Left ventricle myocardium inferior (tissue), 1 donor: ENCODE measurements around the gene TKTL1. TPM values are rescaled to one million over a fixed set of nuclear protein-coding genes. Genes with fewer than 3 reads are reported as not detected.
A peak's percentile ranks its signal among the peaks of the same experiment; 100 is the strongest.

ENCODE experiments used
- DNase-seq: peaks from one replicate; pipeline ENCODE4 v3.0.0-alpha.2; 2020
- H3K27ac ChIP-seq: fragments of 200-600 bp; replicated peaks from 2 replicates; pipeline ENCODE4 v1.8.0; 2021
- H3K27me3 ChIP-seq: fragments of 200-600 bp; 2 replicates; pipeline ENCODE4 v1.8.0; 2021; ENCODE audit warnings: low read depth
- H3K36me3 ChIP-seq: fragments of 200-600 bp; 2 replicates; pipeline ENCODE4 v1.8.0; 2021
- H3K4me1 ChIP-seq: fragments of 200-600 bp; 2 replicates; pipeline ENCODE4 v1.8.0; 2021
- H3K4me3 ChIP-seq: fragments of 200-600 bp; 2 replicates; pipeline ENCODE4 v1.8.0; 2021; ENCODE audit warnings: mild to moderate bottlenecking, moderate library complexity
- H3K9me3 ChIP-seq: fragments of 200-600 bp; replicated peaks from 2 replicates; pipeline ENCODE4 v1.8.0; 2021
- CTCF ChIP-seq: fragments of 200-600 bp; IDR thresholded peaks from 2 replicates; pipeline ENCODE4 v1.8.0; 2021; ENCODE audit warnings: antibody characterized with exemption, mild to moderate bottlenecking, borderline replicate concordance
- intact Hi-C: fragments of 100-400 bp; cut with micrococcal nuclease; formaldehyde crosslinking; loops from one replicate; pipeline ENCODE4 v1.11.0; 2022
- total RNA-seq: library from RNA; stranded (reverse); fragmentation: NEBNext Ultra II Directional; extraction: Animal tissue kit (Norgen Biotek cat#: 25700); gene quantifications from one replicate; pipeline ENCODE4 v1.2.1, GENCODE V29; 2021
- donor health status: DM: no; HTN: yes; CAD: no; lungs with severe emphysema.

Gene TKTL1
- total RNA-seq, 1 donor from 2014 or later: 11.7 TPM

- Histone ChIP-seq H3K27me3 (no peaks in the 10 kb centered on the region), H3K4me3 (no peak overlapping the region), H3K9me3 (no peaks in the 10 kb centered on the region), H3K36me3 (peaks cover 95% of the 10 kb centered on the region), H3K27ac (peak overlapping the region; percentile 46), H3K4me1 (peaks cover 26% of the 10 kb centered on the region)
- intact Hi-C loops: no loop called here
- no peak for DNase-seq
- TF ChIP-seq CTCF: no peak
Observed at GRCh38 chrX:154358829-154359228, 63.2 kb downstream of the TKTL1 start.

- Histone ChIP-seq H3K36me3 (peaks cover 95% of the 10 kb centered on the region), H3K9me3 (no peaks in the 10 kb centered on the region), H3K4me1 (peaks cover 26% of the 10 kb centered on the region), H3K27me3 (no peaks in the 10 kb centered on the region), H3K4me3 (no peak overlapping the region), H3K27ac (peak overlapping the region; percentile 46)
- intact Hi-C loops: no loop called here
- TF ChIP-seq CTCF: no peak
- DNase-seq: no peak
Observed at GRCh38 chrX:154359362-154360154, 64.0 kb downstream of the TKTL1 start.

- H3K4me1 ChIP-seq: peaks cover 29% of the 10 kb centered on the region
- H3K4me3 ChIP-seq: no peak overlapping the region
- no peak for TF ChIP-seq CTCF
- no peaks in the 10 kb centered on the region for H3K9me3 ChIP-seq
- H3K36me3 ChIP-seq: peaks cover 95% of the 10 kb centered on the region
- intact Hi-C loops: no loop called here
- no peak for DNase-seq
- H3K27ac ChIP-seq: peak overlapping the region; percentile 46
- no peaks in the 10 kb centered on the region for H3K27me3 ChIP-seq
Observed at GRCh38 chrX:154360155-154360713, 64.6 kb downstream of the TKTL1 start.

GRCh38 chrX:154362085-154362742 lies 66.6 kb downstream of the TKTL1 start:
- H3K36me3 ChIP-seq: peaks cover 96% of the 10 kb centered on the region
- H3K9me3 ChIP-seq: no peaks in the 10 kb centered on the region
- H3K27me3 ChIP-seq: no peaks in the 10 kb centered on the region
- intact Hi-C loops: no loop called here
- no peak for DNase-seq
- peaks cover 45% of the 10 kb centered on the region for H3K4me1 ChIP-seq
- no peak overlapping the region for H3K4me3 ChIP-seq
- TF ChIP-seq CTCF: no peak
- H3K27ac ChIP-seq: peak overlapping the region; percentile 16

GRCh38 chrX:154363706-154364439 lies 68.3 kb downstream of the TKTL1 start:
- no peak overlapping the region for H3K4me3 ChIP-seq
- no peak overlapping the region for H3K27ac ChIP-seq
- H3K4me1 ChIP-seq: peaks cover 55% of the 10 kb centered on the region
- H3K27me3 ChIP-seq: no peaks in the 10 kb centered on the region
- no peak for TF ChIP-seq CTCF
- H3K36me3 ChIP-seq: peaks cover 86% of the 10 kb centered on the region
- intact Hi-C loops: no loop called here
- H3K9me3 ChIP-seq: no peaks in the 10 kb centered on the region
- no peak for DNase-seq
